ENCODE measurements around the gene FCER1G. TPM values are rescaled to one million over a fixed set of nuclear protein-coding genes. Genes with fewer than 3 reads are reported as not detected.

The FCER1G gene
- polyA plus RNA-seq, 1 donor = 35.9 TPM

- H3K27me3 ChIP-seq (ENCODE audit: control insufficient read depth, insufficient read depth, low read length) = peaks cover 2% of the 10 kb centered on the region
- no peak overlapping the region for H3K4me3 ChIP-seq (ENCODE audit: low read length)
- H3K4me1 ChIP-seq (ENCODE audit: control insufficient read depth, insufficient read depth, low read length) = no peaks in the 10 kb centered on the region
- no peak for DNase-seq
- no peaks in the 10 kb centered on the region for H3K9me3 ChIP-seq (ENCODE audit: control insufficient read depth, low read depth, low read length)
- no peaks in the 10 kb centered on the region for H3K36me3 ChIP-seq (ENCODE audit: control insufficient read depth, insufficient read depth, low read length)
- H3K27ac ChIP-seq (ENCODE audit: low read length) = peak overlapping the region; percentile 30
- no CpG with 5 or more reads among the region's 2 CpGs for WGBS (ENCODE audit: insufficient coverage, low lambda C conversion rate)
These were observed 29.3 kb upstream of the FCER1G start for GRCh38 chr1:161185732-161186311.

GRCh38 chr1:161187311-161187710 is 27.8 kb upstream of the FCER1G start:
- H3K27me3 ChIP-seq (ENCODE audit: control insufficient read depth, insufficient read depth, low read length) = peaks cover 4% of the 10 kb centered on the region
- DNase-seq = no peak
- H3K4me3 ChIP-seq (ENCODE audit: low read length) = no peak overlapping the region
- no CpG with 5 or more reads among the region's 3 CpGs for WGBS (ENCODE audit: insufficient coverage, low lambda C conversion rate)
- H3K4me1 ChIP-seq (ENCODE audit: control insufficient read depth, insufficient read depth, low read length) = no peaks in the 10 kb centered on the region
- no peak overlapping the region for H3K27ac ChIP-seq (ENCODE audit: low read length)
- no peaks in the 10 kb centered on the region for H3K9me3 ChIP-seq (ENCODE audit: control insufficient read depth, low read depth, low read length)
- no peaks in the 10 kb centered on the region for H3K36me3 ChIP-seq (ENCODE audit: control insufficient read depth, insufficient read depth, low read length)

GRCh38 chr1:161188381-161188780 is 26.7 kb upstream of the FCER1G start:
- Histone ChIP-seq H3K9me3 (ENCODE audit: control insufficient read depth, low read depth, low read length) (no peaks in the 10 kb centered on the region), H3K4me3 (ENCODE audit: low read length) (no peak overlapping the region), H3K27me3 (ENCODE audit: control insufficient read depth, insufficient read depth, low read length) (peaks cover 4% of the 10 kb centered on the region), H3K36me3 (ENCODE audit: control insufficient read depth, insufficient read depth, low read length) (no peaks in the 10 kb centered on the region), H3K27ac (ENCODE audit: low read length) (no peak overlapping the region), H3K4me1 (ENCODE audit: control insufficient read depth, insufficient read depth, low read length) (no peaks in the 10 kb centered on the region)
- WGBS (ENCODE audit: insufficient coverage, low lambda C conversion rate) = no CpG with 5 or more reads among the region's 6 CpGs
- DNase-seq = no peak

GRCh38 chr1:161189036-161189435 is 26.1 kb upstream of the FCER1G start:
- H3K27me3 ChIP-seq (ENCODE audit: control insufficient read depth, insufficient read depth, low read length) = peaks cover 4% of the 10 kb centered on the region
- no peak overlapping the region for H3K27ac ChIP-seq (ENCODE audit: low read length)
- H3K4me3 ChIP-seq (ENCODE audit: low read length) = no peak overlapping the region
- no peaks in the 10 kb centered on the region for H3K36me3 ChIP-seq (ENCODE audit: control insufficient read depth, insufficient read depth, low read length)
- no peaks in the 10 kb centered on the region for H3K9me3 ChIP-seq (ENCODE audit: control insufficient read depth, low read depth, low read length)
- DNase-seq = no peak
- WGBS (ENCODE audit: insufficient coverage, low lambda C conversion rate) = no CpG with 5 or more reads among the region's 5 CpGs
- no peaks in the 10 kb centered on the region for H3K4me1 ChIP-seq (ENCODE audit: control insufficient read depth, insufficient read depth, low read length)

GRCh38 chr1:161190962-161191521 is 24.1 kb upstream of the FCER1G start:
- H3K27me3 ChIP-seq (ENCODE audit: control insufficient read depth, insufficient read depth, low read length) = peaks cover 4% of the 10 kb centered on the region
- H3K4me3 ChIP-seq (ENCODE audit: low read length) = no peak overlapping the region
- no peaks in the 10 kb centered on the region for H3K4me1 ChIP-seq (ENCODE audit: control insufficient read depth, insufficient read depth, low read length)
- no peaks in the 10 kb centered on the region for H3K36me3 ChIP-seq (ENCODE audit: control insufficient read depth, insufficient read depth, low read length)
- DNase-seq = no peak
- WGBS (ENCODE audit: insufficient coverage, low lambda C conversion rate) = no CpG with 5 or more reads among the region's 22 CpGs
- H3K27ac ChIP-seq (ENCODE audit: low read length) = no peak overlapping the region
- no peaks in the 10 kb centered on the region for H3K9me3 ChIP-seq (ENCODE audit: control insufficient read depth, low read depth, low read length)

GRCh38 chr1:161191971-161192370 is 23.1 kb upstream of the FCER1G start:
- H3K27ac ChIP-seq (ENCODE audit: low read length) = no peak overlapping the region
- peaks cover 4% of the 10 kb centered on the region for H3K27me3 ChIP-seq (ENCODE audit: control insufficient read depth, insufficient read depth, low read length)
- no peaks in the 10 kb centered on the region for H3K9me3 ChIP-seq (ENCODE audit: control insufficient read depth, low read depth, low read length)
- DNase-seq = no peak
- H3K4me1 ChIP-seq (ENCODE audit: control insufficient read depth, insufficient read depth, low read length) = no peaks in the 10 kb centered on the region
- no peaks in the 10 kb centered on the region for H3K36me3 ChIP-seq (ENCODE audit: control insufficient read depth, insufficient read depth, low read length)
- no peak overlapping the region for H3K4me3 ChIP-seq (ENCODE audit: low read length)
- 70% methylated on average over 2 of the region's 8 CpGs for WGBS (ENCODE audit: insufficient coverage, low lambda C conversion rate)

GRCh38 chr1:161192476-161193465 is 22.3 kb upstream of the FCER1G start:
- no peaks in the 10 kb centered on the region for H3K36me3 ChIP-seq (ENCODE audit: control insufficient read depth, insufficient read depth, low read length)
- H3K27me3 ChIP-seq (ENCODE audit: control insufficient read depth, insufficient read depth, low read length) = peaks cover 4% of the 10 kb centered on the region
- H3K27ac ChIP-seq (ENCODE audit: low read length) = no peak overlapping the region
- no peaks in the 10 kb centered on the region for H3K9me3 ChIP-seq (ENCODE audit: control insufficient read depth, low read depth, low read length)
- 0% methylated on average over 1 of the region's 15 CpGs for WGBS (ENCODE audit: insufficient coverage, low lambda C conversion rate)
- DNase-seq = peak in 1 of 2 donors; percentile 45
- H3K4me1 ChIP-seq (ENCODE audit: control insufficient read depth, insufficient read depth, low read length) = no peaks in the 10 kb centered on the region
- H3K4me3 ChIP-seq (ENCODE audit: low read length) = no peak overlapping the region

GRCh38 chr1:161193561-161194235 is 21.4 kb upstream of the FCER1G start:
- DNase-seq = no peak
- Histone ChIP-seq H3K36me3 (ENCODE audit: control insufficient read depth, insufficient read depth, low read length) (no peaks in the 10 kb centered on the region), H3K9me3 (ENCODE audit: control insufficient read depth, low read depth, low read length) (no peaks in the 10 kb centered on the region), H3K27me3 (ENCODE audit: control insufficient read depth, insufficient read depth, low read length) (peaks cover 4% of the 10 kb centered on the region), H3K27ac (ENCODE audit: low read length) (no peak overlapping the region), H3K4me3 (ENCODE audit: low read length) (no peak overlapping the region), H3K4me1 (ENCODE audit: control insufficient read depth, insufficient read depth, low read length) (no peaks in the 10 kb centered on the region)
- WGBS (ENCODE audit: insufficient coverage, low lambda C conversion rate) = no CpG with 5 or more reads among the region's 21 CpGs

GRCh38 chr1:161195171-161195570 is 19.9 kb upstream of the FCER1G start:
- peaks cover 4% of the 10 kb centered on the region for H3K4me1 ChIP-seq (ENCODE audit: control insufficient read depth, insufficient read depth, low read length)
- no CpG with 5 or more reads among the region's 4 CpGs for WGBS (ENCODE audit: insufficient coverage, low lambda C conversion rate)
- H3K27me3 ChIP-seq (ENCODE audit: control insufficient read depth, insufficient read depth, low read length) = peaks cover 4% of the 10 kb centered on the region
- DNase-seq = no peak
- no peak overlapping the region for H3K27ac ChIP-seq (ENCODE audit: low read length)
- no peak overlapping the region for H3K4me3 ChIP-seq (ENCODE audit: low read length)
- H3K36me3 ChIP-seq (ENCODE audit: control insufficient read depth, insufficient read depth, low read length) = no peaks in the 10 kb centered on the region
- no peaks in the 10 kb centered on the region for H3K9me3 ChIP-seq (ENCODE audit: control insufficient read depth, low read depth, low read length)

GRCh38 chr1:161196111-161196510 is 19.0 kb upstream of the FCER1G start:
- no peak overlapping the region for H3K4me3 ChIP-seq (ENCODE audit: low read length)

More at GRCh38 chr1:161196111-161196510, 19.0 kb upstream of the FCER1G start:
- Histone ChIP-seq H3K36me3 (ENCODE audit: control insufficient read depth, insufficient read depth, low read length) (no peaks in the 10 kb centered on the region), H3K27me3 (ENCODE audit: control insufficient read depth, insufficient read depth, low read length) (no peaks in the 10 kb centered on the region), H3K9me3 (ENCODE audit: control insufficient read depth, low read depth, low read length) (no peaks in the 10 kb centered on the region), H3K4me1 (ENCODE audit: control insufficient read depth, insufficient read depth, low read length) (peaks cover 7% of the 10 kb centered on the region), H3K27ac (ENCODE audit: low read length) (no peak overlapping the region)
- DNase-seq = no peak
- WGBS (ENCODE audit: insufficient coverage, low lambda C conversion rate) = no CpG with 5 or more reads among the region's 7 CpGs
